Stimulated activated CD4-positive, alpha-beta T cell treated with anti-CD3 and anti-CD28 coated beads, Interleukin-4, amount 100 ng/mL, for 4 hours (primary cell): ENCODE data around the gene ADAM19.
A peak's percentile ranks its signal among the peaks of the same experiment; 100 is the strongest.

Experiments
- DNase-seq, 2 experiments: peaks; one replicate each; pipeline ENCODE4 v3.0.0-alpha.2; 2020

ADAM19 gene

DNA sequence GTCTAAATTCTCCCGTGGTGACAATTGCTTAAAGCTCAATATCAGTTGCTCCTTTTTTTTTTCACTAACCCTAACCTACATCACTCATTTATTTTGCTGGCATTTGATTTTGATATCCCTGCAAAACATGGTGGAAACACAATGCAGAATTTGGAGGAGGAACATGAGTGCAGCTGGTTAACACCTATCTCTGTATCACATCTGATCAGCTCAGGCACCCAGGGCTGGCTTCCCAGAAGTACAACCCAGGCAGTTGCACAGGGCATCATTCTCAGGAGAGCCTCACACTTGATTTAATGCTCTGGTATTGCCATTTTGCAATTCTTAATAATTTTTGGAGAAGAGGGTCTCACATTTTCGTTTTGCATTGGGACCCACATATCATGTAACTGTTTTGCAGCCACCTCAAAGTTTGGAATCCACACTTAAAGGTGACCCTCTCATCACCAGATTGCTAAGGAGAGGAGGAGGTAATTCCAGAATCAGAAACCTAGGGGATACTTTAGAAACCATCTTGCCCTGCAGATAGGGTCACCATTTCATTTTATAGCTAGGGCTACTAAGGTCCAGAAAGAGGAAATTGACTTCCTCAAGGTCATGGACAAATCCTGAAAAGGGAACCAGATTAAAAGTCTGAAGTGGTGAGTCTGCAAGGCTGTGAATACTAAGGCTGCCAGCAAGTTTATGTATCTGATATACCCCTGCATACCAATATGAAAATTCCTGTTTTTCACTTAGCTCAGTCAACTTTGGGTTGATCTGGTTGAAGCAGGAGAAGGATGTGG lies 19.3 kb upstream of the ADAM19 start:
- no peak for DNase-seq

DNA sequence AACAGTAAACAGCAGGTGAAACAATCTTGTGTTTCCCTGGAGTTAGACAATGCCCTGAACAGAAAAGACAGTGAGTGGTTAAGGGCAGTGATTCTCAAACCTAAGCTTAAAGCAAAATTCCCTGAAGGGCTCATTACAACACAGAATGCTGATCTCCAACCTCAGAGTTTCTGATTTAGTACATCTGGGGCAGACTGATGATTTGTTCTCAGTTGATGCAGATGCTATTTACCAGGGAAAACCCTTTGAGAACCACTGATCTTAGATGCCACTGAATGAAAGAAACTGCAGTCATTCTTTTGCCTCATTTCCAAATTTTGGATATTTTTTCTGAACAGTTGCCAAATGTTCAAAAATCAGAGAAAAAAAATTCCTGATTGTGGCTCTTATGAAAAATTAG lies 18.7 kb upstream of the ADAM19 start:
- DNase-seq = no peak

DNA sequence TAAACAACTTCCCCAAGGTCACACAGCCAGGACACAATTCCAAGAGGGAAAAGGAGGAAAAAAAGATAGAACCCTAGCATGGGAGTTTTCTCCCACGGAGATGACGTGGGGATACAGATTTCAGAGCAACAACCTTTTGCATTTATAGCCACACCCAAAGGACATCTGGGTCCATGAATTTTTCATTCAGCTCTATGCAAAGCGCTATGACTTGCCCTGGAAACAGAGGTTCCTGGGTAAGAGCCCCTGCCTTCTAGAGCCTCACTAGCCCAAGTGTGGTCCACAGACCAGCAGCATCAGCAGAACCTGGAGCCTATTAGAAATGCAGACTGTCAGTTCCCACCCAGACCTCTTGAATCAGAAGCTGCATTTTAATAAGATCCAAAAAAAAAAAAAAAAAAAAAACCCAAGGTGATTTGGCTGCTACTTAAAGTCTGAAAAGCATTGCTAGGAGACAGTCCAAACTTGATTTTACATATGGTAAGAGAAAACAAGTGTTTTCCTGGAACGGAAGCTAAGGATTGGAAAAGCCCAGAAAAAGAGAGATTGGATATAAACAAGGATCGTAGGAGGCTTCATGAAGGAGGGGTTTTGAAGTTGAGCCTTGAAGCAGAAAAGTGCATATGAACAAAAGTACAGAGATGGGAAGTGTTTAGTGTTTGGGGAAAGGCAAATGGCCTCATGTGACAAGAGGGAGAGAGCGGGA lies 17.6 kb upstream of the ADAM19 start:
- no peak for DNase-seq

DNA sequence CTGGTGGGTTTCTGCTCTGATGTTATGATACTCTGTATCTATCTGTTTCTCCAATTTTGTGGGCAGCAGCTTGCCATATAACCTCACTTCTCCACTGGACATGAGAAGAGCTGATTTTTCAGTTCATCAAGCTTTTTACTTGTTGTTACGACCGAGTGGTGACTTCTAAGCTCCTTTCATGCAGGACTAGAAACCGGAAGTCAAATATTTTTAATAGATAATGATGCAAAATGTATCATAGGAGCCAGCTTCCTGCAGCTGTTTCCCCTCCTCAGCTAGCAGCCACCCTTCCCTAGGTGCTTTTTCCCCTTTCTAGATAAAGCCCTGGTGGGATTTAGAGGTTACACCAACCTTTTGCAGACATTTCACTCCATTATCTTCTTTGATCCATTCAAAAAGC lies 17.0 kb upstream of the ADAM19 start:
- DNase-seq = no peak

DNA sequence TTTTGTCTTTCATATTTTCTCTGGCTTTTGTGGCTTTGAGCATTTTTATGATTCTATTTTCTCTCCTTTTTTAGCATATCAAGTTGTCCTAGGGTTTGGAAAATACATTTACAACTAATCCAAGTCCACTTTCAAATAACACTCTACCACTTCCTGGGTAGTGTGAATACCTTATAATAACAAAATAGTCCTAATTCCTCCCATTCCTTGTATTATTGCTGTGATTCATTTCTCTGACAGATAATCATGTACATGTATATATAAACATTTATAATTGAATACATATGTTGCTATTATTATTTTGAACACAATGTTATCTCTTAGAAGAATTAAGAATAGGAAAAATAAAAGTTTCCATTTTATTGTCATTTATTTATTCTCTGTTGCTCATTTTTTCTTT lies 14.9 kb upstream of the ADAM19 start:
- DNase-seq = no peak

DNA sequence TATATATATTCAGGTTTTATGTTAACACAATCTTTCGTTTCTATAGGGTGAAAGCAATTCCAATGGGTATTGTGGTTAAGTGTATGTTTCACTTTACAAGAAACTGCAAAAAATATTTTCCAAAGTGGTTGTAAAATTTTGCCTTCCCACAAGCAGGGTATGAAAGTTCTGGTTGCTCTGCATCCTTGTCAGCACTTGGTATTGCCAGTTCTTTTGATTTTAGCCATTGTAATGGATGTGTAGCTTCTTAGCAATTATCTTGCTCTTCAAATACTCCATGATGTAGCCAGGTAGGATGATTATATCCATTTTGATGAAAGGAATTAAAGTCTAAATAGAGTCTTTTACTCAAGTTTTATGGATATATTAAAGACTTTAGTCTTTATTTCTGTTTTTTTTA lies 9.1 kb upstream of the ADAM19 start:
- no peak for DNase-seq

DNA sequence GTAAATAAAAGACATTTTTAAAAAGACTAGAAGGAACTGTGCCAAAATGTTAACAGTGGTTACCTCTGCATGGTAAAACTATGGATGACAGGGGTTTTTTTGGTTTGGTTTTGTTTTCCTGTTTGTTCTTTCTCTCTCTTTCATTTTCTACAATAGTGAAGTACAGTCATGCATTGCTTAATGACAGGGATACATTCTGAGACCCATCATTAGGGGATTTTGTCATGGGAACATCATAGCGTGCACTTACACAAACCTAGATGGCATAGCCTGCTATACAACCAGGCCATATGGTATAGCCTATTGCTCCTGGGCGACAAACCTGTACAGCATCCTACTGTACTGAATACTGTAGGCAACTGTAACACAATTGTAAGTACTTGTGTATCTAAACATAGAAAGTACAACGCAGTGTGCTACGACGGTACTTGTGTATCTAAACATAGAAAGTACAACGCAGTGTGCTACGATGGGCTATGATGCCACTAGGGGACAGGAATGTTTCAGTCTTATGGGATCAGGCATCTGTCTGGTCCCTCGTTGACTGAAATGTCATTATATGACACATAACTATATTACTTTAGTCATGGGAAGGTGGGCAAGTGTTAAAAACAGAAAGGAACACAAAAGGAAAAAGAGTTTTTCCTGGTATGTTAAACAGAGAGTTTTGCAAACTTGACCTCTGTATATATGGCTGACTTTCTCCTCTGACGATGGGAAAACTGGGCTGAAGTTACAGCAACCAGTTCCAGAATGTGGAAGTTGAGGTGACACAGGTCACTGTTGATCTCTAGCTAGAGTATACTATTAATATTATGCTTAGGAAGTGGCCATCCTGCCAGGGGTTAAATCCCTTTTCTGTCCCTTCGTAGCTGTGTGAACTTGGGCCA lies 7.4 kb upstream of the ADAM19 start:
- no peak for DNase-seq

DNA sequence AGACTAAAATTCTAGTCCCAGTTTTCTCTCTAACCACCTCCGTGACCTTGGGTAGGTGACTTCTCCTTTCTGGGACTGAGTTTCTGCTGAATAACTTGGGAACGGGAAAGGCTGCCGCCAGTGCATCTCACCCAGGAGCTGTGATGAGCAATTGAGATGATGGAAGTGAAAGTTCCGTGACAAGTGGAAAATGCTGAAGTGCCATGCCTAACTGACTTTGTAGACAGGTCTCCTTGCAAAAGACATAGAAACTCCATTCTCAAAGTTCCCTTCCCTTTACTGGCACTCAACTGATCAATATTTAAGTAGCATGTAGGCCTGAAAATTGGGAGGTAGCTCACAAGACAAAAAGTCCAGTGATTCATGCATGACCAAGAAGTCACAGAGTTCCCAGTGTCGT lies 6.3 kb upstream of the ADAM19 start:
- no peak for DNase-seq

DNA sequence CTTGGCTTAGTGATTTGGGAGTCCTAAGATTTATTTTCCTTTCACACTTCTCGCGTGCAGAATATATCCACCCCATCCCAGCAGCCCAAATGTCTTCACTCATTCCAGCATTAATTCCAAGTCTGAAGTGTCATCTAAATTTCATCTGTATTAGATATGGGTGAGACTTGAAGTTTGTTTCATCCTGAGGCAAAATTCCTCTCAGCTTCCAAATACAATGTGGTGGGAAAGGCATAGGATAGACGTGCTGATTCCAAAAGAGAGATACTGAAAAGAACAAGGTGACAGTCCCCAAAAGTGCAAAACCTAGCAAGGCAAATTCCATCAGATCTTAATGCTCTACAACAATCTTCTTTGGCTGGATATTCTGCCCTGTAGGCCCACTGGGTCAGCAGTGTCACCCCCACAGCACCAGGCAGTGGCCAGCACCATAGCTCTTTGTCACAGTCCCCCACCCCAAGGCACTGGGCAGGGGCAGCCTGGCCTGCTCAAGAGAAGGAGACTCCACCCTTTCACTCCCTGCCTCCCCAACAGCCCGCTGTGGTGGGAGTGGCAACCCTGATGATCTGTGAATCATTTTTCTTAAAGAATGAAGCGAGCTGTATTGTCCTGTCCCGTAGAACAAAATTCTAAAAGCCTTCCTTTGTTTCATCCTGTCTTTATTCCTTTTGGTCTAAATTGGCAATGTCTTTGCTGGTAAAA lies 2.7 kb upstream of the ADAM19 start:
- no peak for DNase-seq

DNA sequence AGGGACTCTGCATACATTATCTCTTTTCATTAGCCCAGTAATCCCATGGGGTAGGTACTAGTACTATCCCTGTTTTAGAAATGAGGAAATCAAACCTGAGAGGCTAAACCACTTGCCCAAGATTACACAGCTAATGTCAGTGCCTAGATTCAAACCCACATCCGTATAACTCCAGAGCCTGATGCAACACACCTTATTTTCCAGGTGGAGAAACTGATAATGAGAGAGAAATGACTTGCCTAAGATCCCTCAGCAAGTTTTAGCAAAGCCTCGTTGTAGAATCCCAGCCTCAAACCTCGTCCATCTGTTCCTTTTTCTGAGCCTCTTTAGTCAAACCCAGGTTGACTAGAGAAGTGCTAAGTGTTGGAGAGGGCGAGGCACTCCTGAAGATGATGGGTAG lies 1.1 kb upstream of the ADAM19 start:
- DNase-seq = no peak

DNA sequence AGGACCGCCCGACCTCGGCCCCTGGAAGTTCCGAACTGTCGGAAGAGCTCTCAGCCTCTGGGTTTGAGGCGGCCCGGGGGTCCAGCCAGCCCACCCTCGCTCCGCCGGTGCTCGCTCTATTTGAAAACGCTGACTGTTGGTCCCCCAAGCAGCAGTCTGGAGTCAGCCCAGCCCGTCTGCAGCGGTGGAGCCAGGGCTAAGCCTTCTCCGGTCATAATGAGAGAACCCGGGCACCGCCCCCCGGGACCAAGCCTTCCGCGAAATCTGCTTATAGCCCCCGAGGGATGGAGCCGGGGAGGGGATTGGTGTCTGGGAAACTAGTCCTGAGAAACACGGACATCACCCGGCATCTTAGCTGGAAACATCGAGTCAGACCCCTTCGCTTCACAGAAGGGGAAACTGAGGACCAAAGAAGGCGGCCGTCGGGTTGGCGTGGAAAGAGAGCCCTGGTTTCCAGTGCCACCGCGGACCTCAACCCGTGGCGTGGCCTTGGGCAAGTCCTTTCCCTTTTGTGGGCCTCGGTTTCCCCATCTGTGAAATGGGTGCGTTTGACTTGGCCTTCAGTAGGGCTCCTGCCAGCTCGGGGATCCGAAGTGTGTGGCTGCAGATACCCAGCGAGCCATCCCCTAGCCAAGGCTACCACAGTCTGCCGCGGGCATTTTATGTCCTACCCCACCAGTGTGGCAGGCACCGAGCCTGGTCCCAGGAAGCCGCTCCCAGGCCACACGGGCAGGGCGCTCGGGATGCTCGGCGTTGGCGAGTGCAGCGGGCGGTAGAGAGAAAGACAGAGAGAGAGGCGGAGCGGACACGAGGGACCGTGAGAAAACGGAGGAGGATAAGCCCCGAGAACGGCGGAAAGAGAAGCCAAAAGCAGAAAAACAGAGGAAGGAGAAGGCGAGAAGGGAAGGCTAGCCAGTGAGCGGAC lies 857 bp downstream of the ADAM19 start:
- DNase-seq = peak in 1 of 2 experiments; percentile 19

DNA sequence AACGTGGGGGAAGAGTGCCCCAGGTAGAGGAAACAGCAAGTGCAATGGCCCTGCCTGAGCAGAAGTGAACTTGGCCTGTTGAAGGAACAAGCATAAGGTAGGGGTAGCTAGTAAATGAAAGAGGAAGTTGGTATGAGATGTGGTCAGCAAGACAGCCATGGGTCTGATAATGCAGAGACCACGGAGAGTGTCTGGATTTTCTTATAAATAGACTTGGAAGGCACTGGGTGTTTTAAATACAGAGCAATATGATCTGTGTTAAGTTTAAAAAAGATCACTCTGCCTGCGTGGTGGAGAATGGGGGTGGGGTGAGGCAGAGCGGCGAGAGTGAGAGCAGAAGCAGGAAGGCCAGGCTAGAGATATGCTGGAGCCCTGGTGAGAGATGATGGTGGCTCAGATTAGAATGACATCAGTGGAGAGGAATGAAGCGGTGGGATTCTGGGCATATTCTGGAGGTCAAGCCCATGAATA lies 4.2 kb downstream of the ADAM19 start:
- DNase-seq = peak in 1 of 2 experiments; percentile 16

DNA sequence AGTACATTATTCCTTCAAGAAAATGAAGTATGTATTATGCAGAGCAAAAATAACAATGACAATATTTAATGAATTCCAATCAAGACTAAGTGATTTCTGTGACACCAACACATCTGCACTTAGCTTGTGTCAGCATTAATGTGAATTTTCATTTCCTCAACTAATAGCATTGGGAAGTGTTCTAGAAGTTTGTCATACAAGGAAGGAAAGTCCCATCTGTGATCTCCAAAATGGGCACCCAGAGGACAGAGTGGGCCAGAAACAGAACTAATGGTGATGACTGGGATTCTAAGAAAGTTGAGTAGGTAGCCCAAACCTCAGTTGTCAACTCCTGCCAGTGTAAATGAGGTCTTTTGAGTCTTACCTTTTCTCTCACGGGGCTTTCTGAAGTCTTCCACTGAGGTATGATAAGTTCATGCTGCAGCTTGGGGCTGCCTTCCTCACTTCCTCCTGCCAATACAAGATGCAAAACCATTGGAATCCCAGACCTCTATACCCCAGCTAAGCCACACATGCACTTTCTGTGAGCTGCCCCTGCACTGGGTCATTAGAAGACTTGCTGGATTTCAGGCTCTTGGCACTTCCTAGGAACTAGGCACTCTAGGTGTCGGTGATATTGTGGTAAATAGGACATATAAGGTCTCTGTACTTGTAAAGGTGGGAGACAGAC lies 4.9 kb downstream of the ADAM19 start:
- no peak for DNase-seq

DNA sequence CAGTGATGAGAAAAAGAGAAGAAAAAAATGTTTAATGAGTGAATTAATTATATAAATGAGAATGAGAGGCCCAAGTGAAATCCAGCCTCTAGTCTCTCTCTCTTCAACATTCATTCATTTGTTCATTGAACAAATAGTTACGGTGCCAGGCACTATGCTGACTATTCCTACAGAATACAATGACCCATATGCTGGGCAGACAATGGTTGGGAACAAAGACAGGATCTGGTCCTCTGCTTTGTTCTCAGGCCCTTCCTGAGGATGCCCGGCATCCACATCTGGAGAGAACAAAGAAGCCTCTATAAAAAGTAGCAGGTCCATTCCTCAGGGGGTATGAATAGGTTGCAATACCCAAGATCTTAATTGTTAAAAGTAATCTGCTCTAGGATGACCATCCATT lies 6.9 kb downstream of the ADAM19 start:
- no peak for DNase-seq

DNA sequence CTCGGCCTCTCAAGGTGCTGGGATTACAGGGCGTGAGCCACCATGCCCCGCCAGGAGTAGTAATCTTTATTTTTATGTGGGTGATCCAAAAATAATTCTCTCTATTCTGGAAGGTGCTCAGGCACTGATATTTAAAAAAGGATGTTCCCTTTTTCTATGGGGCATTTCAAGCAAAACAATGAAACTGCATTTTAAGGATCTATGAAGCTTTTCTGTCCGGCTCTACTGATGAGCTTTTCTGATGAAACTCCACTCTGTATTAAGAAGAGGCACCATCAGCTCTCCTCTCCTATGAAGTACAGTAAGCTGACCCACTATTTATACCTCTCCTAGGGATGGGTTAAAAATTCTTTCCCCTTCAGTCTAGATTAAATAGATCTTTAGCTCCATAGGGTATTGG lies 7.4 kb downstream of the ADAM19 start:
- DNase-seq = no peak

DNA sequence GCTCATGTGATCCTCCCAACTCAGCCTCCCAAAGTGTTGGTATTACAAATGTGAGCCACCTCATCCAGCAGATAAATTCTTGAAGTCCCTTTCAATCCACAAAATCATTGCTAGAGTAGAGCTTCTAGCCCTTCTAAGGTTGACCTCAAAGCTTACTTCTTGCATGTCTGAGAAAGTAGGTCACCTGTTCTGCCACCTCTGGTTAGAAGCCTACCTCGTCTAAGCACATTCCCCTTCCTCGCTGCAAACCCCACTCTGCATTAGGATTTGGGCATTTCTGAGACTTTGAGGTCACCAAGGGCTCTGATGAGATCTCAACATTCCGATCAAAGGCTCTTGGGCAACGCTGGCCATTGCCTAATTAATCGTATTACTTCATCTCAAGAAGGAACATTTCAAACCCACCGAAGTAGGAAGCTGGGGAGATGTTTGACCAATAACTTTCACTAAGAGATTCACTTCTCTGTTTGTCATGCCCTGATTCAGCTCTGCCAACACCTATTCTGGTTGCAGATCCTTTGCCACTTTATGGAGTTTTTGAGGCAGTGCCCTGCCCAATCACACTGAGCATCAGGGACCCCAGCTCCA lies 8.6 kb downstream of the ADAM19 start:
- no peak for DNase-seq

DNA sequence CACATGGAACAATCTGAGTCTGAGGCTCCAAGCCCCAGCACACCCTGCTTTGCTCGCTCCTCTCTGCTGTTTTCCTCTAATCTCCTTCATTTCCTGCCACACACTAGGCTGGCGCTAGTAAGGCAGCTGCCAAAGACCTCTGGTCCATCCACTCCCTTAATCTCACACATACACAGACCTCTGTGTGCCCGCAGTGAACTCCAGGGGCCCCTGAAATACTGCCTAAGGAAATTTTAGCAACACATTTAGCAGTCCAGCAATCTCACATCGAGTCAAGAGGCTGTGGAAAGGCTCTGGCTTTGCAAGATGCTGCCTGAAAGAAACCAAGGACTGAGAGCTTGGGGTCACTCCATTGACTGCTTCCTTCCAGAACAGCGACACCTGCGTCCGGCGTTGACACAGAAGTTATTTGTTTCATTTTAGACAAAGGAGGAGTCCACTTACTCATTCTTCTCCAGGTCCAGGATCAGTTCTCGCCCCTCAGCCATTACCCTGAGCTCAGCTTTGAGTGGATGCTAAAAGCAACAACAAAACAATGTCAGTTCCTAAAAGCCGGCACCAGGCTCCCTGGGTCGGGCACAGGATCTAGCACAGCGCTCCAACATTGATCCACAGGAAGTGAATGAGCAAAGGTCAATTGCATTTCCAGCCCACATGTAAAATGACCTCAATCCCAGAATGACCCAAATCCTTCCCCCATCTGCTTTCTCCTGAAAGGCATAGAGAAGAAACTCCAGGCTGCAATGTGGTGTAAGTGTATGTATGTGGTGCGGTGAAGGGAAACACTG lies 11.5 kb downstream of the ADAM19 start:
- no peak for DNase-seq

DNA sequence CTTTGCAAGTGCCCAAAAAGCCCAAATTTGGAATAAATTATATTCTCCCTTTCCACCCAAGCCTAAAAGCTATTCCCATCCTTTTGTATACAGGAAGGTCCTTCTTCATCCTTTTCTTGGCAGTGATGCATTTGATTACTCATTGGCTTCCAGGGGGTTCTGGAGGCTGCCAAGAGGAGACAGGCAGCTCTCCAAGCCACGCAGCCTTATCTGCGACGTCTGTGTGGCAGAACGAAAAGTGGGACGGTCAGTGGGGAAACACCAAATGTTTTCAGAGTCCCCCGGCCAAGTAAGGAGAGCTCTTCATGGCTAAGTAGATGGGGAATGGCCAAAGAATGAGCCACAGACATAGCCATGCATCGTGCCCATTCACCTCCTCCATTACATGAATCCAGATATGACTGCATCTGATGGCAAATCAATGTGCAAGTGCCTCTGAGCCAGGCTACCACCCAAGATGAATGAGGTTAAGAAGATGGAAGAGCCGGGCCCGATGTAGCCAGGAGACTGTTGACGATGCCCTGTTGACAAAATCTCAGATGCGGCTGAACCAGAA lies 12.1 kb downstream of the ADAM19 start:
- no peak for DNase-seq

DNA sequence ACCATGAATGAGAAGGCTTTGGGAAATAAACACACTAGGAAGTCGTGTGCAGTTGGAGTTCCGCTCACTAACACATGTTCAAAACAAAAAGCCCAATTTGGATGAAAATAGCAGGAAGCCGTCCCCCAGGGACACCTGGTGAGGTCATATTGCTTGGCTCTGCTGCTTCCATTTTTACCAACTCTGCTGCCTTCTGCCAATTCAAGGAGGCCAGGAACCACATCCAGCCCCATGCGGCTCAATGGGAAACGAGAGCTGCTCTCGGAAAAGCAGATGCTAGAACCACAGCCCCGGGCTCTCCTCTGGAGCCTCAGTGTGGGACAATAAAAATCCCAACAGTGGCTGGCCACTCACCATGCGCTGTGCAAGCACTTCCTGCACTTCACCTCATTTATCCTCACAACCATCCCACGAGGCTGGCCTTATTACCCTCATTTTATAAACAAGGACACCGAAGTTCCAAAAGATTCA lies 13.4 kb downstream of the ADAM19 start:
- DNase-seq = no peak
